Testis (tissue), 3 donors: ENCODE results near the gene DDX49. TPM values are rescaled to one million over a fixed set of nuclear protein-coding genes. Genes with fewer than 3 reads are reported as not detected.
A peak's percentile ranks its signal among the peaks of the same experiment; 100 is the strongest.

ENCODE experiments used
- DNase-seq: peaks from one replicate; pipeline ENCODE4 v3.0.0-alpha.2; 2019
- H3K27ac ChIP-seq, 2 donors: fragments of 200-600 bp; sonication (generic); one replicate each; pipeline ENCODE4 v1.5.1; 2019
- H3K27me3 ChIP-seq: fragments of 200-600 bp; sonication (generic); one replicate; pipeline ENCODE4 v1.5.1; 2019
- H3K36me3 ChIP-seq: fragments of 200-600 bp; sonication (generic); one replicate; pipeline ENCODE4 v1.5.1; 2017; ENCODE audit warnings: low read depth; ENCODE audit errors: missing control alignments
- H3K4me1 ChIP-seq: fragments of 200-600 bp; sonication (generic); one replicate; pipeline ENCODE4 v1.5.1; 2019
- H3K4me3 ChIP-seq, 2 donors: fragments of 200-600 bp; sonication (generic); one replicate each; pipeline ENCODE4 v1.5.1; 2017 to 2019
- H3K9me3 ChIP-seq: fragments of 200-600 bp; sonication (generic); one replicate; pipeline ENCODE4 v1.5.1; 2017
- POLR2A ChIP-seq: fragments of 450-650 bp; IDR thresholded peaks from one replicate; pipeline ENCODE4 v1.6.1; 2017; ENCODE audit warnings: antibody characterized with exemption, mild to moderate bottlenecking, moderate library complexity
- WGBS, 2 donors: methylation state at CpG; one replicate each; pipeline ENCODE4 v1.1.5; 2018; 5-methylcytosine and 5-hydroxymethylcytosine counted together
- intact Hi-C: fragments of 100-400 bp; cut with DNase I; formaldehyde crosslinking; loops from one replicate; pipeline ENCODE4 v1.15.1; 2023; ENCODE audit warnings: low total_unique reads
- polyA plus RNA-seq: library from polyadenylated mRNA; stranded (reverse); fragments of 350-450 nt; fragmentation: Illumina TruSeq; extraction: RNeasy Lipid Tissue Mini Kit (QIAGEN cat#74804); gene quantifications from one replicate; pipeline ENCODE4 v1.2.3, GENCODE V29; 2014; ENCODE audit warnings: low read depth, low replicate concordance; ENCODE audit not compliant: insufficient read depth
- total RNA-seq, 2 donors: library from RNA; depleted of rRNA; stranded (reverse); fragments of >200 nt; gene quantifications; one replicate each; pipeline ENCODE4 v1.2.3, GENCODE V29; 2016
- TF ChIP-seq, protein P1 (sequence below), 3 experiments: fragments of 450-650 bp in 2 of 3; fragments of 200-600 bp in 1 of 3; sonication (generic) in 1 of 3; IDR thresholded peaks; one replicate each; pipeline ENCODE4 v1.5.1; 2016 to 2019; ENCODE audit warnings: antibody characterized with exemption in 3 of 3, mild to moderate bottlenecking in 2 of 3, moderate library complexity in 1 of 3

The DDX49 gene
- total and polyA plus RNA-seq, 3 donors from 2014 or later: 65.6 to 95.6 (median 84.8) TPM

DNA sequence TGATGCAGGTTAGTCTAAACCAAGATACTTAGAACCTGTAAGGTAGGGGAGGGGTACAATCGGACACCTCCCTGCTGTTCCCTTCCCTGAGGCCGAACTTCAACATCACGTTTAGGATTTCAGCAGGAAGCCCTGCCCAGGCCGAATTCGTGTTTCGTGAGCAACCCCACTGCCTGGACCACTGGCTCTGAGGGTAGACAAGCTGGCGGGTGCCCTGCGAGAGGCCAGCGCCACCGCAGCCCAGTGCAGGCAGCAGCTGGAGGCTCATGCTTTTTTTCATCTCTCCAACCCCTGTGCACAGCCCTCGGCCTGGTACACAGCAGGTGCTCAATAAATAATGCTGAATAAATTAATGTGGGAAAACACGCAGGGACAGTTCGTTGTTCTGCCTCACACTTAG lies 13.8 kb downstream of the DDX49 start:
- H3K36me3 ChIP-seq: no peaks in the 10 kb centered on the region
- intact Hi-C loops: no loop called here
- DNase-seq: no peak

DNA sequence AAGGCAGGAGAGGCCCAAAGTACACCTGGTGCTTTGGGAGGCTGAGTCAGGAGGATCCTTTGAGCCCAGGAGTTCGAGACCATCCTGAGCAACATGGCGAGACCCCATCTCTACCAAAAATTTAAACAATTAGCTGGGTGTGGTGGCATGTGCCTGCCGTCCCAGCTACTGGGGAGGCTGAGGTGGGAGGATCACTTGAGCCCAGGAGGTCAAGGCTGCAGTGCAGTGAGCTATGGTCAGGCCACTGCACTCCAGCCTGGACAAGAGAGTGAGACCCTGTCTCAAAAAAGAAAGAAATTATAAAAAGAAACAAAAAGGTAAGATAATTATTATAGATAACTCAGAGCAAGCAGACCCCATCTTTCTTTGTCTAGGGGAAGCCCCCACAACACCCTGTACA lies 19.6 kb downstream of the DDX49 start:
- DNase-seq: no peak
- no peaks in the 10 kb centered on the region for H3K27me3 ChIP-seq
- H3K27ac ChIP-seq: no peak overlapping the region

More for the DNA sequence above, 13.8 kb downstream of the DDX49 start:
- WGBS, 2 donors: 56 to 76% methylated on average over 13 of the region's 13 CpGs
- no peak overlapping the region for H3K27ac ChIP-seq
- no peak overlapping the region for H3K4me3 ChIP-seq
- no peak for TF ChIP-seq POLR2A
- TF ChIP-seq, protein P1, sequence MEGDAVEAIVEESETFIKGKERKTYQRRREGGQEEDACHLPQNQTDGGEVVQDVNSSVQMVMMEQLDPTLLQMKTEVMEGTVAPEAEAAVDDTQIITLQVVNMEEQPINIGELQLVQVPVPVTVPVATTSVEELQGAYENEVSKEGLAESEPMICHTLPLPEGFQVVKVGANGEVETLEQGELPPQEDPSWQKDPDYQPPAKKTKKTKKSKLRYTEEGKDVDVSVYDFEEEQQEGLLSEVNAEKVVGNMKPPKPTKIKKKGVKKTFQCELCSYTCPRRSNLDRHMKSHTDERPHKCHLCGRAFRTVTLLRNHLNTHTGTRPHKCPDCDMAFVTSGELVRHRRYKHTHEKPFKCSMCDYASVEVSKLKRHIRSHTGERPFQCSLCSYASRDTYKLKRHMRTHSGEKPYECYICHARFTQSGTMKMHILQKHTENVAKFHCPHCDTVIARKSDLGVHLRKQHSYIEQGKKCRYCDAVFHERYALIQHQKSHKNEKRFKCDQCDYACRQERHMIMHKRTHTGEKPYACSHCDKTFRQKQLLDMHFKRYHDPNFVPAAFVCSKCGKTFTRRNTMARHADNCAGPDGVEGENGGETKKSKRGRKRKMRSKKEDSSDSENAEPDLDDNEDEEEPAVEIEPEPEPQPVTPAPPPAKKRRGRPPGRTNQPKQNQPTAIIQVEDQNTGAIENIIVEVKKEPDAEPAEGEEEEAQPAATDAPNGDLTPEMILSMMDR (IDR thresholded peaks at IDR 0.05): no peak
- no peaks in the 10 kb centered on the region for H3K4me1 ChIP-seq
- H3K9me3 ChIP-seq: no peaks in the 10 kb centered on the region
- H3K27me3 ChIP-seq: no peaks in the 10 kb centered on the region

DNA sequence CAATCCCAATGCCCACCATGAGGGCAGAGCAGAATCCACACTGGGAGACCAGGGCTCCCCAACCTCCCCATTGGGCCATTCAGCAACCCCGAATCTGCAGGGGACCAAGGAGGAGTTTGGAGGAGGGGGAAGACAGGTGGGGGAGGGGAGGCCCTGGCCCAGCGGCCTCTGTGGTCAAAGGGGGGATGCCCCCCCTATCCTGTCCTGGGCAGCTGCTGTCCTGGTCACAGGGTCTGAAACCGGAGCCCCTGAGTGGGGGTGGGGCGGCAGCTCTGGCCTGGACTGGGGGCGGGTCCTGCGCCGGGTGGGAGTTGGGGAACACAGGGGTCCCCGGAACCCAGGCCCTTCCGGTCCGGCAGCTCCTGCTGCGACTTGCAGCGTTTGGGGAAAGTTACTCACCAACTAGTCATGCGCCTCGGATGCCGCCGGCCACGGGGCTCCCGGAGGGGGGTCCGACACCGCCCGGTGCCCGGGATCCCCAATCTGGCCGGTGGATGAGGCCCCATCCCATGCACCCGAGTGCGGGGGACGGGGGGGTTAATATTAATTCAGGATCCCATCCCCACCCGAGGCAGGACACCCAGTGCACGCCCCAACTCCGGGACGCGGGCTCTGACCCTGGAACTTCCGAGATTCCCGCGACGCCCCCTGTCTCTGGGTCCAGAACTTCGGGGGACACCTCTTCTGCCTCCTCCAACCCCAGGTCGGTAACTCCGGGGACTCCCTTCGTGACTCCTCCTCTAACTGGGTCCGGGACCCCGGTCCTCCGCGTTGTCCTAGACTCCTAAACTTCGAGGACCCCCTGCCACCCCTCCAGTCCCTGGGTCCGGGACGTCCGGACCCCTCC lies 20.6 kb downstream of the DDX49 start:
- WGBS, 2 donors: 0 to 1% methylated on average over 14 to 47 of the region's 47 CpGs
- Histone ChIP-seq H3K36me3 (no peaks in the 10 kb centered on the region), H3K9me3 (no peaks in the 10 kb centered on the region), H3K27ac (peak overlapping the region in 1 of 2 donors; percentile 72), H3K4me1 (peaks cover 9% of the 10 kb centered on the region), H3K27me3 (no peaks in the 10 kb centered on the region), H3K4me3 (peak overlapping the region; percentile 68 to 70)
- intact Hi-C loops: no loop called here
- no peak for TF ChIP-seq POLR2A
- TF ChIP-seq, protein P1 (IDR thresholded peaks at IDR 0.05): no peak
- DNase-seq: peak; percentile 50

More for the DNA sequence above, 19.6 kb downstream of the DDX49 start:
- intact Hi-C loops: no loop called here
- no peak for TF ChIP-seq POLR2A
- TF ChIP-seq, protein P1 (IDR thresholded peaks at IDR 0.05): no peak
- H3K4me1 ChIP-seq: peaks cover 9% of the 10 kb centered on the region
- 83% methylated on average over 3 of the region's 3 CpGs for WGBS, 2 donors
- no peak overlapping the region for H3K4me3 ChIP-seq
- H3K9me3 ChIP-seq: no peaks in the 10 kb centered on the region
- no peaks in the 10 kb centered on the region for H3K36me3 ChIP-seq

DNA sequence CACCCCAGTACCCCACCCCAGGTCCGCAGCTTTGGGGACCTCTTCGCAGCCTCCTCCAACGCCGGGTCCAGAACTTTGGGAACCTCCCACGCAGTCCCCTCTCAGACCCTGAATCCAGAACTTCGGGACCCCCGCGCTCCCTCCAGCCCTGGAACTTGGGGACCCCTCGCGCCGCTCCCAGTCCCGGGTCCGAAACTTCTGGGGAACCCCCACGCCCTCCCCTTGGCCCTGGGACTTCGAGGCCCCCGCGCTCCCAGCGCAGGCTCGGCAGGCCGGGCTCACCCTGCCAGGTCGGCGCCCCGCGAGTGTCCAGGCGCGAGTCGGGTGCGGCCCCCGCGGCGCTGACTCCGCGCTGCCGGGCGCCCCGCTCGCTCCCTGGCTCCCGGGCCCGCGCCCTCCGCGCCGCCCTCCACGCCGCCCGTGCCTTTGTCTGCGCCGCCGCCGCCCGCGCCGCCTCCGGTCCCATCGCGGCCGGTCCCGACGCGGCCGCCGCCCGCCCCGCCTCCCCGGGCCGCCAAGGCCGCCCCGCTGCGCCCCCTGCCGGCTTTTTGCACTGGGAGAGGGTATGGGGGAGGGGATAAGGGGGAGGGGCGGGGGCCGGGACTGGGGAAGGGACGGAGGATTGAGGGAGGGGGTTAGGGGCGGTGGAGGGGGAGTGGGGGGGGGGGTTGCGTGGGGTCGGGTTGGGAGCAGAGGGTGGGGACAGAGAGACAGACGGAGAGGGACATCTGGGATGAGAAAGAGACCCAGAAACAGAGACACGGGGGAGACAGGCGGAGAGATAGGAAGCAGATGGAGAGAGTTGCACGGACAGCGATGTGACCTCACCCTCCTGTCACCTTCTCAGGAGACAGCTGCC lies 21.5 kb downstream of the DDX49 start, which contains the start of gene HOMER3:
HOMER3 (minus strand) TSS at position 449 of the 859 bp plus-strand sequence. CDS start 2,235 bp downstream, outside the sequence.
- Histone ChIP-seq H3K4me1 (peaks cover 9% of the 10 kb centered on the region), H3K27ac (peak within 1 kb of the TSS in 1 of 2 donors; percentile 72), H3K4me3 (peak within 1 kb of the TSS; percentile 68 to 70), H3K36me3 (no peaks in the 10 kb centered on the region), H3K9me3 (no peaks in the 10 kb centered on the region), H3K27me3 (no peaks in the 10 kb centered on the region)
- peak; percentile 80 for DNase-seq
- intact Hi-C loops: no loop called here
- WGBS, 2 donors: 1 to 3% methylated on average over 21 to 22 of the region's 81 CpGs
- TF ChIP-seq, protein P1 (IDR thresholded peaks at IDR 0.05): peak in 1 of 3 experiments; percentile 54
- no peak for TF ChIP-seq POLR2A
